Measurements from ENCODE around the gene GNB1.

Gene GNB1

DNA sequence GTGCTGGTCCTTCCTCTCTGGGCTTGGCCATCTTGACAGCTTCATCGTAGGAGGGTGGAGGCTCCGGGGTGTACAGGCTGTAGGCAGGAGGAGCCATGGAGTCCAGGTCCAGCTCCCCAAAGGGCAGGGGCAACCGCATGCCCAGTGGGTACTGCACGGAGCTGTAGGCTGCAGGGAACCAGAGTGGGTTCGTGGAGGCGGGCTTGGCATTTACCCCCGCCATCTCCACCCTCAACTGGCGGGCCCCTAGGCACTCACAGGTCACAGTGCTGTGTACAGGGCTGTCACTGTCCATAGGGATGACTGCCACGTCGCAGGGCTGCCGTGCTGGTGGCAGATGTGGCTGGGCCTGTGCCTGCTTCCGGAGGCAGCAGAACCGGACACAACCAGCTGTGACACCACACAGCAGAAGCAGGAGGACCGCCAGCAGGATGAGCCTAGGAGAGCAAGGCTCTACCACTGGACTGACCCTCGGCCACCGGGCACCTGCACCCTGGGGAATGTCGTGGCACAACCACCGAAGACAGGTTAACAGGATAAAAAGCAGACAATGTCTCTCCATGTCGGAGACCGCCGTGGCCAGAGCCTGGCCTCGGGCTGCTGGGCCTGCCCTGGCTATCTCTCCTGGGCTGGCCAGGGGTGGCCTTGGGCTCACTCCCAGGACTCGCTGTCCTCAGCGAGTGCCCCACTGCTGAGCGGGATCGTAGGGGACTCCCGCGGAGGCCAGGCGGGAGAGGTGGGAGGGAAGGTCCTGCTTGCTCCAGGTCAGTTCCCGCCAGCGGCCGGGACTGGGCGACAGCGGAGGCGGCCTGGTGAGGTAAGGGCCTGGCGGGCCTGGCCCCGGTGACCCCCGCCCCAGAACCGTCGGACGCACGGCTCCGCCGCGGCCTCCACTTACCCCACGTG, 27.4 kb upstream of the GNB1 start:
- H3K36me3 ChIP-seq, result no peaks in the 10 kb centered on the region
- TF ChIP-seq, protein P1, sequence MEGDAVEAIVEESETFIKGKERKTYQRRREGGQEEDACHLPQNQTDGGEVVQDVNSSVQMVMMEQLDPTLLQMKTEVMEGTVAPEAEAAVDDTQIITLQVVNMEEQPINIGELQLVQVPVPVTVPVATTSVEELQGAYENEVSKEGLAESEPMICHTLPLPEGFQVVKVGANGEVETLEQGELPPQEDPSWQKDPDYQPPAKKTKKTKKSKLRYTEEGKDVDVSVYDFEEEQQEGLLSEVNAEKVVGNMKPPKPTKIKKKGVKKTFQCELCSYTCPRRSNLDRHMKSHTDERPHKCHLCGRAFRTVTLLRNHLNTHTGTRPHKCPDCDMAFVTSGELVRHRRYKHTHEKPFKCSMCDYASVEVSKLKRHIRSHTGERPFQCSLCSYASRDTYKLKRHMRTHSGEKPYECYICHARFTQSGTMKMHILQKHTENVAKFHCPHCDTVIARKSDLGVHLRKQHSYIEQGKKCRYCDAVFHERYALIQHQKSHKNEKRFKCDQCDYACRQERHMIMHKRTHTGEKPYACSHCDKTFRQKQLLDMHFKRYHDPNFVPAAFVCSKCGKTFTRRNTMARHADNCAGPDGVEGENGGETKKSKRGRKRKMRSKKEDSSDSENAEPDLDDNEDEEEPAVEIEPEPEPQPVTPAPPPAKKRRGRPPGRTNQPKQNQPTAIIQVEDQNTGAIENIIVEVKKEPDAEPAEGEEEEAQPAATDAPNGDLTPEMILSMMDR (IDR thresholded peaks at IDR 0.05), result no peak
- H3K9me3 ChIP-seq, result no peaks in the 10 kb centered on the region
- H3K4me1 ChIP-seq (ENCODE audit: control insufficient read depth in 1 of 2, insufficient read depth in 1 of 2, low read depth in 1 of 2, low read length in 1 of 2), result peaks cover 9 to 31% of the 10 kb centered on the region in 2 experiments
- H3K27ac ChIP-seq, result no peak overlapping the region
- H3K4me3 ChIP-seq (ENCODE audit: low read depth in 1 of 2, low read length in 1 of 2), result peak overlapping the region; percentile 71 to 77
- H3K27me3 ChIP-seq, result peaks cover 40% of the 10 kb centered on the region

DNA sequence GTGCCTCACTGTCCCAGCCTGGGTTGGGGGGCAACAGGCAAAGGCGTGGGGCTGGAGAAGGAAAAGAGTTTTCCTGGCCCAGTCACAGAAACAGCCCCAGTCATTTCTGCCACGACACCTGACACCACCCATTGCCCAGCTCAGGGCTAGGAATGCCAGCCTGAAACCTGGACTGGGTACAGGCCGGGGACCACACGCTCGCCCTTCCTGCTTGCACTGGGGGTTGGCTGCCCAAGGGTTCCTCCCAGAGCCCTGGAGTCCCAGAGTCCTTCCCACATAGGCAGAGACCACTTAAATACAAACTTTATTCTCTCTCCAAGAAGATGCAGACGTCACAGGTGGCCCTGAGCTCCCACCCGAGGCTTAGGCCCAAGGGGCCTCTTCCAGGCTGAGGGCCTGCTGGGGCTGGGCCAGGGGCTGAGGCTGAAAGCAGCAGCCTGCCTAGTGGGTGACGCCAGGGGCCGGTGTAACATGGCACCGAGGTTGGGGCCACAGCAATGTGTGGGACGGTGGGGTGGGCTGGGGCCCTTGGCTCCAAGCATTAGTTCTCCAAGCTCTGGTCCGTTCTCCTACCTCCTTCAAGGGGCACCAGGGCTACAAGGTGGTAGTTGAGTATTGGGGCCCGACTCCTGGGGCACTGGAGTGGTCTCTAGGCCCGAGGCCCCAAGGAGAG, 26.6 kb upstream of the GNB1 start:
- peaks cover 9 to 31% of the 10 kb centered on the region in 2 experiments for H3K4me1 ChIP-seq (ENCODE audit: control insufficient read depth in 1 of 2, insufficient read depth in 1 of 2, low read depth in 1 of 2, low read length in 1 of 2)
- TF ChIP-seq, protein P1 (IDR thresholded peaks at IDR 0.05), result no peak
- H3K9me3 ChIP-seq, result no peaks in the 10 kb centered on the region
- no peak overlapping the region for H3K27ac ChIP-seq
- no peaks in the 10 kb centered on the region for H3K36me3 ChIP-seq
- H3K27me3 ChIP-seq, result peaks cover 33% of the 10 kb centered on the region
- no peak overlapping the region for H3K4me3 ChIP-seq (ENCODE audit: low read depth in 1 of 2, low read length in 1 of 2)

DNA sequence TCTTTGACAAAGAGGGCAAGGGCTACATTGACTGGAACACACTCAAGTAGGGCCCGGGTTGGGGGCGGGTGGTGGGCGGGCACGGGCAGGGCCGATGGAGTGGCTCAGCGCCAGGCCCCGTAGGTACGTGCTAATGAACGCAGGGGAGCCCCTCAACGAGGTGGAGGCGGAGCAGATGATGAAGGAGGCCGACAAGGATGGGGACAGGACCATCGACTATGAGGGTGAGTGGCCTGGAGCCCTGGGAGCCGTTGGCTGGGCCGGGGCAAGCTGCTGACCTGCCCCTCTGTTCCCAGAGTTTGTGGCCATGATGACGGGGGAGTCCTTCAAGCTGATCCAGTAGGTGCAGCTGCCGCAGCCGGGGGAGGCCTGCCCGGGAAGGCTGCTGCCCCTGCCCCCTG, 26.0 kb upstream of the GNB1 start:
- Histone ChIP-seq H3K9me3 (no peaks in the 10 kb centered on the region), H3K4me3 (ENCODE audit: low read depth in 1 of 2, low read length in 1 of 2) (no peak overlapping the region), H3K36me3 (no peaks in the 10 kb centered on the region), H3K27ac (no peak overlapping the region), H3K4me1 (ENCODE audit: control insufficient read depth in 1 of 2, insufficient read depth in 1 of 2, low read depth in 1 of 2, low read length in 1 of 2) (peaks cover 9 to 31% of the 10 kb centered on the region in 2 experiments), H3K27me3 (peaks cover 34% of the 10 kb centered on the region)
- TF ChIP-seq, protein P1 (IDR thresholded peaks at IDR 0.05), result no peak

DNA sequence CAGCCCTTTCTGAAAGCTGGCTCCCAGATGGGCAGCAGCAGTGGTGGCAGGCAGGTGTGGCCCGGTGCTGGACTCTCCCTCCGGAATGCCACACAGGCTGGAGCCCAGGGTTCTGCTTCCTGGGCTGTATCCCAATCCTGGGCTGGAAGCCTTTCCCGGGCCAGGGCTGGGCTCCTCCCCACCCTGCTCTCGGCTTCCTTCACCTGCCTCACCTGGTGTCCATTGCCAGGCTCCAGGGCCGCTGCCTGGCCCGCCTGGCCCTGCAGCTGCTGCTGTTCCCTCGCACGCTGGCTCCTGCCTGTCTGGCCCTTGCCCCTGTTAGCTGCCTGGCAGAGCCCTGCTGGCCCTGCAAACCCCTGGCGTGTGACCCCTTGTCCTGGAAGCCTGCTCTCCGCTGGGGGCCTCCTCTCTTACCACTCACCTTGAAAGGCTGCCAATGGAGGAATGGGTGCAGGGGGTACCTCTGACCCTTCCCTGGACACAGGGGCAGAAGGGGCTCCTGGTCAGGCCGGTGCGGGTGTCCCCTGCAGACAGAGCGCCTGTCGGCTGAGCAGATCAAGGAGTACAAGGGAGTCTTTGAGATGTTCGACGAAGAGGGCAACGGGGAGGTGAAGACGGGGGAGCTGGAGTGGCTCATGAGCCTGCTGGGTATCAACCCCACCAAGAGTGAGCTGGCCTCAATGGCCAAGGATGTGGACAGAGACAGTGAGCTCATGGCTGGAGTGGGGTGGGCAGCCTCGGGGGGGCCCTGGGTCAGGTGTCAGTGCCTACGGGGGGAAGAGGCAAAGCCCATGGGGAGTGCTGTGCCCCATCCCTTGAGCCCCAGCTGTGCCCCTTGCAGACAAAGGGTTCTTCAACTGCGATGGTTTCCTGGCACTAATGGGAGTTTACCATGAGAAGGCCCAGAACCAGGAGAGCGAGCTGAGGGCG, 25.3 kb upstream of the GNB1 start:
- TF ChIP-seq, protein P1 (IDR thresholded peaks at IDR 0.05), result no peak
- H3K4me3 ChIP-seq (ENCODE audit: low read depth in 1 of 2, low read length in 1 of 2), result no peak overlapping the region
- H3K27ac ChIP-seq, result no peak overlapping the region
- H3K27me3 ChIP-seq, result peaks cover 41% of the 10 kb centered on the region
- no peaks in the 10 kb centered on the region for H3K9me3 ChIP-seq
- peaks cover 9 to 31% of the 10 kb centered on the region in 2 experiments for H3K4me1 ChIP-seq (ENCODE audit: control insufficient read depth in 1 of 2, insufficient read depth in 1 of 2, low read depth in 1 of 2, low read length in 1 of 2)
- H3K36me3 ChIP-seq, result no peaks in the 10 kb centered on the region
